Inflammatory macrophage (primary cell): ENCODE results near the gene ANO2.
A peak's percentile ranks its signal among the peaks of the same experiment; 100 is the strongest.
"Not testable (repeated sequence)": the region's sequence is repeated elsewhere in the genome, so short reads cannot be mapped to it uniquely, and the experiment has no call there.

Experiments used
- DNase-seq, 2 donors: peaks; one replicate each; pipeline ENCODE4 v3.0.0-alpha.2; 2020 to 2022

ANO2 gene

DNA sequence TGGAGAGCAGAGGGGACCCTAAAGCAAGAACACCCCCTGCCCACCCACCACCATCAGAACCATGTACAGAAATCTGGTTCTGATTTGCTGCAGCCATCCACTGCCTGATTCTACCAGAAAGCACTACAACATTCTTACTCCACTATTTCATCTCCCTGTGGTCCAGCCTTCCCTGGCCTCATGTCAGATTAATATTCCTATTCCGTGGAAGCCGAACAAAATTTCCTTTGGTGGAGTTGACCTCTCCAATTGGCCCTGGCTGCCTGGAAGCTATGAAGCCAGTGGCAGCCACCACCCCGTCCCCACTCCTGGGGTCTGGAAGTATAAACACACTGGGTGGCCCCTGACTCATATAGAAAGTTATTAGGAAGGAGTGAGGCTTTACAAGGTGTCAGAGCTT, 60.2 kb downstream of the ANO2 start:
- DNase-seq: no peak

DNA sequence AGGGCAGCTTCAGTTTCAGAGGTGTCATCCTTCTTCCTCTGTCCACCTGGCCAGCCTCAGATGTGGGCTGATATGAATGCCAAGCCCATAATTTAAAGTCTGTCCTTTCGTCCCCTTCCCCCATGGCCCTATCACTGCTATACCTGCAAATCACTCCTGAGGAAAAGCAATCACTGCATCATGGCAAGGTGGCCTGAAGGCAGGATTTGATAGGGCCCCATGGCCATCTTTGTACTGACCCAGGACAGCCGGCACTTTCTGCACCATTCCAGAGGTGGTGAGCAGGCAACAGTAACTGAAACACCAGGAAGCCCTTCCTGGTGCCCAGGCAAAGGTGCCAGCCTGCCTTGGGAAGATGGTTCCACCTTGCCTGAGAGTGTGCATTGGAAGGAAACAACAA, 60.8 kb downstream of the ANO2 start:
- DNase-seq: no peak

DNA sequence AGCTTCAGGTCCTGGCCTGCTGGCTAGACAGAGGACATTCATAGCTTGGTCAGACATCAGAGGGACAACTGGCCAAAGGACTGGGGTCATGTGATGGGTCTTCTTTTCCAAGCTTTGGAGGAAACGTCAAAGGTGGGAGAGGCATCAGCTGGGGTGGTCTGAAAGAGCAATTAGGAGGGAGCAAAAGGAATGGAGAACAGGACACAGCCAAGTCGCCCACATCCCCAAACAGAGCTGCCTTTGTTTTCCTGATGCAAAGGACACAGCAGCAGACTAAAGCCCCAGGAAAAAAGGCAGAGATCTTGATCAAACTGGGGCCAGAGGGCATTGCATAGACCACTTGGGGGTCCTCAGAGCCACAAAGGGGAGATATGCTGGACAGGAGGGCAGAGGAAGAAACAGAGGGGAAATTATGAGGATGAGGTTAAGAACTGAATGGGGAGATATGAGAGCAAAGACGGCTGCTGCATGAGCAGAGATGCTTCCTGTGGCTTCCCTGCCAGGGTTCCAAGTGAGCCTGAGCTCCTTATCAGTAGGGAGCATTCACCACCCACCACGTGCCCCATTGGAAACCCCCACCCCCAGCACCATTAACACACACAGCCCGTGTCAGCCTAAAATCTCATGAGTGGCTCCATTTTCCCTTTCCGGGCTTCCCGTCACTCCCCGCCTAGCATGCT, 62.4 kb downstream of the ANO2 start:
- no peak for DNase-seq

DNA sequence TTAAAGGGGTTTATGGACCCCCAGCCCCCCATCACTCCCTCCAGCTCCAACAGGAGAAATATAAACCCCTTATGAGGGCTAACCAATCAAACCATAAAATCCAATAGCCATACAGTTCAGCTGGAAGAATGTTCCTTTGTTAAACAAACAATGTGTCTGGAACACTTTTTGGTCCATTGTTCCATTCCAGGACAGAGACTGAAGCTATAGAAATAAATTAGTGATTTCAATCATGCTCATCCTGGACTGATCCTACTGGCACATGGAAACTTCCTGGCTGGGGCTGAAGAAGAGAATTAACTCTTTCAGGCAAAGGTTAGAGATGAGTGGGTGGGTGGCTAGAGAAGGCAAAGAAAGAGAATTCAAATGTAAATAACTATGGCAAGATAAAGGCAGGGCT, 63.4 kb downstream of the ANO2 start:
- DNase-seq: no peak

DNA sequence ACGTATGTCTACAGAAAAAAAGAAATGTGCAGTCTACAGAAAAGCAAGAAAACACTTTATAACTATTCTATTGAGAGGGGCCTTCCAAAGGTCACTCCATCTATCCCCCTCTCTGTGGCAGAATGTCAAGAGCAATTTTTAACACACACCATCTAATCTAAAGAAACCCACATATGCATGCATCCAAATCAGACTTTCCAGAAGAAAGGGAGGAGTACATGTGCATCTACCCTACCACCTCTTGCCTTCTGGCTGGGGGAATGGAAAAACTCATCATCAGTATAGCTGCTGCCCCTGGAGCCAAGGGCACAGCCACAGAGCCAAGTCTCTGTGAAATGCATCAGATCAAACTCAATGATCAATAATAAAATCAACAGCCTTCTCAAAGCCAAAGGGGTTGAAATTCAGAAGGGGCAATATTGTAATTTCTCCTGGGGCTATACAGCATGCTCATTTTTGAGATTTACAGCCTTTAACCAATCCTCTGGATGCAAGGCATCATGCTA, 63.9 kb downstream of the ANO2 start:
- DNase-seq: no peak

DNA sequence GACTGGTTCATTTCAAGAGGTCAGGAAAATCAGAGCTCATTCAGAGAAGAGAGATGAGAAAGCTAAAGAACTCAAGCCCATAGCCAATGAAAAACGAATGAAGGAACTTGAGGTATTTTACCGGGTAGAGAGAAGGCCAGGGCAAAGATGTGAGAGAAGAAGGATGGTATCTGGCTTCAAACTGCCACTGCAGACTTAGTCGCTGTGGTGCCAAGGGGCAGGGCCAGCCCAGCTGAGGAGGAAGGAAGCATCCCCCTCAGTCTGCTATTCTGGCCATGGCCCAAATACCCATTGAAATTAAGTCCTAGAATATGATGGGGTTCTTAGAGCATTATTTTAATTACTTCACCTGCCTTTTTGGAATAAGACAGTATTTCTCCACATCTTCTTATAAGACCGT, 69.2 kb downstream of the ANO2 start:
- no peak for DNase-seq

DNA sequence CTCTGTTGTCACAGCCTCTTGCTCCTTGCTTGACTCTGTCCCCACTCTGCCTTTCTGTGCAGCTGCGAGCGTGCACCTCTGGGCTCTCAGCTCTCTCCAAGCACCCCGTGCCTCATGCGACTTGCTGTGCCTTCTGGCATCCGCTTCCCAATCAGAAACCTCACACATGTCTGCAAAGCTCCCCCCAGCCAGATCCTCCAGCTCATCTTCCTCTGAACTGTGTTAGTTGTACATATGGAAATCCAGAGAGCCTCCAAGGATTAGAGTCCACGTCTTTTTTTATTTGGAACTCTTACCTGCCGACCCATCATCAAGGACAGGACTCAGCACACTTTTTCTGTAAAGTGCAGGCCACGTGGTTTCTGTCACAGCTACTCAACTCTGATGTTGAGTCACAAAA, 70.5 kb downstream of the ANO2 start:
- DNase-seq: no peak

DNA sequence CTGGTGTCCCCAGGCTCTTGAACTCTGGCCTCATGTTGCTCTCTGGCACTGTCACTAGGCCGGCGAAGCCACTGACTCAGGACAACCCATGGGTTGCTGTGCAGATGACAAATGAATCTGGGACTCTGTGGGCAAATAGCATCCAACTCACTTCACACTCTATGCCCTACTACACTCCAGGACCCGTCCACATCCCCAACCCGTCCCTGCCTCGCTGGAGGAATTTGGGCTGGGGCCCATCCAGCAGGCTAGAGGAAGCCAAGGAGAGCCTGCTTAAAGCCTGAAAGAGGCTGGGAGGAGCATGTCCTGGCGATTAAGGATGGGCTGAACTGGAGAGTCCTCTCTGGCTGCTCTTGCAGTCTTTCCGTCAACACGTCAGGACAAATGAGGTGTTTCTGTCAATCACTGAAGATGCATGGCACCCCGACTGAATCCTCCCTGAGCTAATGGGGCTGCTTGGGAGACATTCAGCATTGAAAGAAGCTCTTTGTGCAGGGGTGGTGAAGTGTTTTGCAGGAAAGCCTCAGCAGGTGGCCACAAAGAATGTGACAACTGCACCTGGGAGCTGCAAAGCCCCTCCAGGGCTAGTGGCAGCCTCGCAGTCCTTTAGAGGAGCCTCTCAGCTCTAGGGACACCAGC, 71.7 kb downstream of the ANO2 start:
- no peak for DNase-seq

DNA sequence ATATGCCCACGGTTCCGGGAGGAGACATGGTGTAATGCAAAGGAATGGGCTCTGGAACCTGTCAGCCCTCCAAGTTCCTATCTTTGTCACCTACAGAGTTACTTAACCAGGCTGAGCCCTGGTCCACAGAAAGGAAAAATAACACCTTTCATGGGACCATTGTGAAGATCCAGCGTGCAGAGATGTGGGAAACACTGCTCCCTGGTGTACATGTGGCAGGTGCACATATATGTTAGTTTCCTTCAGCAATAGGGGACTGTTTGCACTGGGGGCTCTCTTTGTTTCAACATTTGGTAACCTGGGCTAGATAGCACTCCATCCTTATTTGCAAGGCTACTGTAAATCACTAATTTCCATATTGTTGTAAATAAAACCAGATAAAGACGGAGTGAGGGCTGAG, 72.3 kb downstream of the ANO2 start:
- no peak for DNase-seq

DNA sequence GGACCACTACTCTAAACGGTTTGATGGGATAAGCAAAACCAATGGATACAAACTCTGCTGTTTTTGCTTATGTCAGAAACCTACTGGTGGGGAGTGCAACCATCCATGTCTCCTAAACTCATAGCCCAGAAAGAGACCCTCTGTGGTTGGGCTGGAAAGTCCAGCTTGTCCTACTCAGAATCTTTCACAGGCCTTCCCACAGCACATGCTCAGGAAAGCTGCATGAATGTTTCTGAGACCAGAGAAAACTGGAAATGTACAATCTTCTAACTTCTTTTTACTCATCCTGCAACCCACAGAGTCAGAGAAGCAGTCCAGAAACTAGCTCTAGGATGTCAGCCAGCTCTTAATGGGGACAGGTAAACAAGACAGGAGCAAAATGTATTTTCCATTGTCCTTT, 73.3 kb downstream of the ANO2 start:
- DNase-seq: no peak

DNA sequence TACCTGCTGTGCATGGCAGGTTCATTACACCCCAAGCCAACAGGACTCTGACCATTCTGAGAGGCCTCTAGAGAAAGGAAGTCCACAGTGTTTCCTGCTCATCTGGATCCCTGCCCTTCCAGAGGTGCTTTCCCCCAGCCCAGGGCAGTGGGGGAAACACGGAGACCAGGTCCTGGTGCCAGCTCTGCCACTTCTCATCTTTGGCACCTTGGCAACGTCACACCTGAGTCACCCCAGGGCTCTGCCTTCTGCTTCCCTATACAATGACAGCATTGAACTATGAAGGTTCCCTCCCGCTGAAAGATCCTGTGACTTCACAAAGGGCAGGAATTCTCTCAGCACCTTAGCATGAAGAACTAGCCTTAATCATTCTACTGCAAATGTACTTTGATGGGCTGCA, 74.9 kb downstream of the ANO2 start:
- no peak for DNase-seq

DNA sequence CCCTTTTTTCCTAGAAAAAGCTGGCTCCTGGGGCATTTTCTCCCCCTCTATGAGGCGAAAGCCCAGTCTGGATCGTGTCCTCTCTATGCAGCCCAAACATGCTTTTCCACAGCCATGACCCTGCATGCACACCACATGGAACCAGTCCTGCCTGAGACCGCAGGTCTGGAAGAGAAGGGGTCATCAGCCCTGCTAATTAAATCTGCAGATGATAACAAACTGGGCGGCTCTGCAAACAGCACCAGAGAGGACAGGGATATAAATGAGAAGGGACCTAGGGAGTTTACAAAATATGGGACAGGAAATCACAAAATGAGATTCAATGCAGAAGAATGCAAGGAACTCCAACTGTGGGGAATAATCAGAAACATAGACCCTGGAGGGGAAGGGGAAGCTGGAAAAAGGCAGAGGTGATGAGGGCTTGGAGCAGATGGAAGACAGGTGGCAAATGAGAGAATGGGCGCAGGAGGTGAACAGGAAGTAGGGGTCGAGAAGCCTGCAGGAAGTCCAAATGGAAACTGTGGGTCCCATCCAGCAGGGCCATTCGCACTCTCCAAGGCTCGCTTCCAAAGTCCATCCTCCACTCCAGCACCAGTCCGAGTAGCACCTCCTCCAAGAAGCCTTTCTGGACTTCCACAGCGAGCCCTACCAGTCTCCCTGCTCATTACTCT, 76.3 kb downstream of the ANO2 start:
- no peak for DNase-seq

DNA sequence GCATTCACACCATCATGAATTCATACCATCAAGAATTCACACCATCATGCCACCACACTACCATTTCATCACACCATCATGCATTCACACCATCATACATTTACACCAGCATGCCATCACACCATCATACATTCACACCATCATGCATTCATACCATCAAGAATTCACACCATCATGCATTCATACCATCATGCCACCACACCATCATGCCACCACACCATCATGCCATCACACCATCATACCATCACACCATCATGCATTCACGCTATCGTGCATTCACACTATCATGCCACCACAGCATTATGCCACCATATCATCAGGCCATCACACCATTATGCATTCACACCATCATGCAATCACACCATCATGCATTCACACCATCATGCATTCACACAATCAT, 79.7 kb downstream of the ANO2 start:
- DNase-seq: no peak

DNA sequence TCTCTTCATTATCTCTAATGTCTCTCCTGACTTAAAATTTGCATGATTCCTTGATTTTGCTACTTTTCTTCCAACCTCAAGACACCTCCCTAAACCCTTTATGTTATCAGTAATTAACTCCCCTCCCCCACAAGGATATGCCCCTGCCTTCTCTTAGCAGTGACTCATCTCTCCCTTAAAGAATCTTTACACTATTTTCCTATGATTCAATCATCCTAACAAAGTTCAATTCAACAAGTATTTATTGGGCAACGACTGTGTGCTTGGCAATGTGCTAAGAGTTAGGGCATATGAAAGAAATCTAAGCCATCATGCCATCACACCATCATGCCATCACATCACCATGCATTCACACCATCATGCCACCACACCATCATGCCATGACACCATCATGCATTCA, 80.1 kb downstream of the ANO2 start:
- no peak for DNase-seq

DNA sequence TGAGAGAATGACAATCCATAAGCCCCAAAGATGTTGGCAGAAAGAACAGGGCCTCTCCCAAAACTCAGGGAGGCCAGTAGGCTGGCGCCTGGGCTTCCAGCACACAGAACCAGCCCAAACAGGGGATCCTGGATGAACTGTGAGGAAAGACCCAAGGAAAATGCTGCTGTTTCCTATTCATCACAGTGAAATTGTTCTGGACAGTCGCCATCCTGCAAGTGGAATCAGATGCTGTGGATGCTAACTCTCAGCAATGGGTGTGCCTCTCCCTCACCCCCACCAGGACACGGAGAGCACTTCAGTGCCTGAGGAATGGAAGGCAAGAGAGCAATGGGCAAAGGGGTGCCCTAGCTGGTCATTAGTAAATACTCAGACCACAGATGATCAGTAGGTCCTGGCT, 80.8 kb downstream of the ANO2 start:
- DNase-seq: no peak

DNA sequence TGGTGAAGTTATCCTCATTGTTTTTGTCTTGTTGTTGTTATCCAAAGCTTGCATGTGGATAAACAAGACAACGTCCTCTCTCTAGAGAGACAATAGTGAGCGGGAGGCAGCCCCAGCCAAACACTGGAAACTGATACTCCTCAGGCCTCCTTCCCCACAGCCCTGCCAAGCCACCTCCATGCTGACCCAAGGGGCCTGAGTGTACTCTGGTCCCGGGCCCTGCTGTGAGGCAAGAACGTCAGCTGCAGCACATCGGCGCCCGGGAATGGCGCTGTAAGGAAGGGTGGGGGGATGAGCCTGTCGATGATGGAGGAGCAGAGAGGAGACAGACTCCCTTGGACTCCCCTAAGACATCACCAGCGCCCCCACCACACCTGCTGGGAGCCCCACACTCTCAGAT, 83.6 kb downstream of the ANO2 start:
- DNase-seq: no peak

DNA sequence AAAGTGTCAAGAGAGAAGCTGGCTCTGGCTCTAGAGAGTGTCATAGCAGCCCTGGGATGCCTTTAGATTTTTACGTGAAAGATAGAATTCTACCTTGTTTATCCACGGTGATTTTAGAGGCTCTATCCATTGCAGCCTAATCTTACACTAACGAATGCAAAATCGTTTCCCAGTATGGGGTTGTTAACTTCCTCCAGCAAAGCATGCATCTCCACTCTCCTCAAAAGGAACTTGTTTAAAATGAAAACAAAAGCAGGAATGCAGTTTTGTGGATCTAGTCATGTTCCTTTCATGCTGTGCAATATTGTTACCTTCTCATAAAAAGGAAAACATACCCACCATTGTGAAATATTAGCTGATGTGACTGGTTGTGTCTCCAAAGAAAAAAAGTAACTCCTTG, 88.4 kb downstream of the ANO2 start:
- no peak for DNase-seq

DNA sequence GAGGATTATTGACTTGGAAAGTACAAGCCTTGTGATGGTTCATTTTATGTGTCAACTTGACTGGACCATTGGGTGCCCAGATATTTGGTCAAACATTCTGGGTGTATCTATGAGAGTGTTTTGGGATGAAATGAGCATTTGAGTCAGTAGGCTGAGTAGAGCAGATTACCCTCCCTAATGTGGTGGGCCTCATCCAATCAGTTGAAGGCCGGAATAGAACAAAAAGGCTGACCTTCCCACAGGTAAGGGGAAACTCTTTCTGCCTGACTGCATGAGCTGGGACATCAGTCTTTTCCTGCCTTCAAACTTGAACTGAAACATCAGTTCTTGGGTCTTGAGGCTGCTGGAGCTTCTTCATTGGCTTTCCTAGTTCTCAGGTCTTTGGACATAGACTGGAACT, 98.1 kb downstream of the ANO2 start:
- DNase-seq: no peak

DNA sequence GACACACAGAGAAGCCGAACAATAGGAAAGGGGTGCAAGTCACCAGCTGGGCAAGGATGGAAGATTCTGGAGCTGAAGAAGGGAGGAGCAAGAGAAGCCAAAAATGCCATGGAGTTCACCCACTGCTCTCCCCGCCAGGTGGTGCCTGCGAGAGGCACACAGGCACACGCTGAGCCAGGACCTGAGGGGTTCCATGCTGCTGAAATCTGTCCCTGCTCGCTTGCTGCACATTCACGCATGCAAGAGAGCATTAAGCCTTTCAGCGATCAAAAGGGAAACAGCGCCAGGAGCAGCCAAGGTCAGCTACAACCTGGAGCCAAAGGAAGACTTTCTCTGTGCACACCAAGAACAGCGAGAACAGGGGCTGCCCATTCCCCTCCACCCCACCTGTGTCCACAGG, 104.1 kb downstream of the ANO2 start:
- DNase-seq: no peak

DNA sequence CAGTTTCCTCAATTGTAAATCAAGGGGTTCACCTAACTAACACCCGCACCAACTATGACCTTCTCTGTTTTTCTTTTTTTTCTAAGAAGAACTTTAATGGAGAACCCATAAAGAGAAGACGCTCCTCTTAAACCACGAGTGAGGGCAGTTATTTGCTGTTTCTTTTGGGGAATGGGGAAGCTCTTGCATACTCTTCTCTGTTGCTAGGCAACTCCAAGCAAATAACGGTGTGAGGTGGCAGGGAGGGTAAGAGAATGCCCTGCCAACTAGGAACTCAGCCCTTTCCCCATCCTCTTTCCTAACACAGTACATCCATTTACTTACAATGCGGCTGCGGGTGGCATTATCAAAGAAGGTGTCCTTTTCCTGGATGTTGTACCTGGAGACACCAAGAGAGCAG, 114.9 kb downstream of the ANO2 start:
- peak; percentile 20 to 22 for DNase-seq

DNA sequence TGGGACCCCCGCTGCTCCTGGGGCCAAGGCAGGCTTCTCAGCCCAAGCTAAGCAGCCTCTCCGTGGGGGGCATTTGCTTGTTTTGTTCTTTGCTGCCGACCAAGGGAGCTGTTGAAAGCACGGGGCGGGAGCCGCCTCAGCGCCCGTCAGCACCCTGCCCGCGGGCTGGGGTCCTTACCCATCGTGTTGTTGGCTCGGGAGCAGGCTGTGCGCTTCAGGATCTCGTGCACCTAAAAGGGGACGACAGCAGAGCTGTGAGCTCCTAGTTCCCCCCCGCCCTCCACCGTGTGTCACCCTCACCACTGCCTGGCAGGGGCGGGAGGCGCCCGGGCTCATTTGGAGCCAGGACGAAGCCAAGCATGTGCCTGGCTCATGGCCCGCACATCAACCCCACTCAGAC, 117.5 kb downstream of the ANO2 start:
- DNase-seq: no peak

DNA sequence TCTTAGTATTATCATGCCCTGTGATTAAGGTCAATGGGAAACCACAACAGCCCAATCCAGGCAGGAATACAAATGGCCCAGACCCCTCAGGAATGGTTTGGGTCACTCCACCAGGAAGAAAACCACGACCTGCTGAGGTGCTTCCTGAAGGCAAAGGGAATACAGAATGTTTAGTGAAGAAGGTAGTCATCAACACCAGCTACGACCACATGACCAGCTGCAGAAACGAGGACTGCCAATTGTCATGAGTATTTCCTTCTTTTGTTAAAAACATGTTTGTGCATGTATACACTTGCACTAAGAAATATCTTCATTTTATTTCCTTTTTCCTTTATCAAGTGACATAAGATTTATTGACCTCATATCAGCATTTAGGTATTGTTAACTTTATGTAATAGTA, 119.3 kb downstream of the ANO2 start:
- DNase-seq: not testable (repeated sequence)

DNA sequence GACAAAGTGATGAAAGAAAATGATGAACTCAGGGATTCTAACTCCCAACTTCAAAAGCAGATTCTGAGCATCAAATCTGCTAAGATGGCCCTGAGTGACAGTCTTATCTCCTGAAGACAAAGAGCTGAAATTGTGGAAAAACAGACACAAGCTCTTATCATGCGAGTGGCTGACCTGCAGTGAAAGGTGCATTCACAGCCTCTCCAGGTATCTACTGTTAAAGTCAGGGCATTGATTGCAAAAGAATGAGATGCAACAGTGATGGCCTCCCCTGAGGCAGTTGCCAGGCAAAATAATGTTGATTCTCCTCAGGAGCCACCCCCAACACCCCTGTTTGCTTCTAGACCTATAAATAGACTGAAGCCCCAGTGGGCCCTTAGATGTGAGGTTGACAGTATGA, 126.2 kb downstream of the ANO2 start:
- DNase-seq: not testable (repeated sequence)

DNA sequence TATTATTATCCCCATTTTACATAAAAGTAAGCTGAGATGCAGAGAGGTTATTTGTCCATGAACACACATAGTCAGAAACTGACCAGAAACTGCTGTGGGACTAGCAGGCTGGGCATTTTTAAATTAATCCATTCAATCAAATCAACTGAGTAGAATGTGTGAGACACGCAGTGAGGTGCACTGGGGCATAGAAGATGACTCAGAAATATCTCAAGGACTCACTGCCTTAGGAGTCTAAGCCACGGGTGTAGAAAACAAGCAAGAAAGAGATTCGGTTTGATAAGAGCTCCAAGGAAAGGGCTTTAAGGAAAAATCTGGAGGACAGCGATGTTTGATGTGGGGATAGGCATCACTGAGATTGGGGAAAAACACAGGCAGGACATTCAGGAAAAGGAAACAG, 127.8 kb downstream of the ANO2 start:
- DNase-seq: no peak
